Hepatic stellate cell (primary cell): ENCODE data around the gene GRK5.

Source experiments
- DNase-seq: peaks from one replicate; pipeline ENCODE4 v3.0.0; 2011; ENCODE audit warnings: low spot score

GRK5 gene

DNA sequence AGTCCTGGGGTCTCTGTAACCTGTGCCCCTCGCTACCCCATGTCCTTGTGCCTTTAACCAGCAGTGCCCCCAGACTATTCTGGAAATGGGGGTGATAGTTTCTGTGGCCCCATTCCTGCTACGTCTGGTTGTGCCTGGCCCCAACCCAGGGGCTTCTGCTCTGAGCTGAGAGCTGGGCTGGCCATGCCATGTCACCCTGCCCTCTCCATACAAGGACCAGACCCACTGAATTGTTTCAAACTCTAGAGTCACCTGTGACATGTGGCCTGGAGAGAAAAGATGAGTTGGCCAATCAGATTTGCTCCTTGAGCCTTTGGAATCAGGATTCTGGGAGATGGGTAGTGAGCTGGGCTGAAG lies 108.6 kb downstream of the GRK5 start:
- no peak for DNase-seq

- DNase-seq = peak; percentile 91
Measured at GRCh38 chr10:119316729-119317097, 109.3 kb downstream of the GRK5 start.

GRCh38 chr10:119318411-119319160 lies 111.2 kb downstream of the GRK5 start:
- no peak for DNase-seq

- no peak for DNase-seq
Measured at GRCh38 chr10:119319161-119319919, 112.0 kb downstream of the GRK5 start.

DNA sequence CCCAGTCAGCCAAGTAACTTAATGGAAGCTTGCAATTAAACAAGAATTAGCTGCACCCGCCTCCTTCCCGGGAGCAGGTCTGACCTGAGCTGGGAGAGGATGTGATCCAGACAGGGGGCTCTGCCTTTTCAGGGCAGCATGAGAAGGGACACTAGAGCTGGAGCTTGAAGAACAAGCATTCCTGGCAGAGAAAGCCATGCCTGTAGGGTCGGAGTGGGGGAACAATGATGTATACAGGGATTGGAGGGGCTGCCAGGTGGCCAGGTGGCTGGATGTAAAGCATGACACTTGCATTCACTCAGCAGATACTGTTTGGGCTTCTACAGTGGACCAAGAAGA lies 112.5 kb downstream of the GRK5 start:
- DNase-seq = no peak

GRCh38 chr10:119320981-119321380 lies 113.6 kb downstream of the GRK5 start:
- no peak for DNase-seq

DNA sequence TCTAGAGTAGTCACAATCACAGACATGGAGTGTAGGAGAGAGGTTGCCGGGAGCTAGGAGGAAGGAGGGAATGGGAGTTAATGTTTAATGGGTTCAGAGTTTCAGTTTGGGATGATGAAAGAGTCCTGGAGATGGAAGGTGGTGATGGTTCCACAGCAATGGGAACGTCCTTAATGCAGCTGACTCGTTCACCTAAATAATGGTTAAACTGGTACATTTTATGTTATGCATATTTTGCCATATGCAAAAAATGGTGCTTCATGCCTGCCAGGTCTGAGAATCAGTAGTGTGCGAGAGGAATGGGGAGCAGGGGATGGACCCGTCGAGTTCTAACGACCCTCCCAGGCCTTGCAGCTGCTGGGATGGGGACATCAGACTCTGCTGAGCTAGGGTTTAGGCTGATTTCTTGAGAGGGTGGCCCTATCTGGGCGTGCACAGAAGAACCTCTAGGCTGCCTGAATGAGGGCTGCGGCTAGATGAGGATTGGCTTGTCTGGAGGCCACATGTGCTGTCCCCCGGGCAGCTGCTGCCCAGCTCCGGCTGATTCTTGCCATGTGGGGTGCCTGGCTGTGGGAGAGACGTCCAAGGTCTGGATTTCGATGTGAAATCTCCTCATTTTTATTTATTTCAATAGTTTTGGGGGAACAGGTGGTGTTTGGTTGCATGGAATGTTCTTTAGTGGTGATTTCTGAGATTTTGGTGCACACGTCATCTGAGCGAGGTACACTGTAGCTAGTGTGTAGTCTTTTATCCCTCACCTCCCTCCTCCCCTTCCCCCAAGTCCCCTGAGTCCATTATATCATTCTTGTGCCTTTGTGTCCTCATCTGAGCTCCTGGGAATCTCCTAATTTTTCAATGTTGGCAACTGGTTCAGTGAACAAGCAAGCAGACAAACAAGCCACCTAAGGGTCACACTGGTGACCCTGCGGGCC lies 116.0 kb downstream of the GRK5 start:
- no peak for DNase-seq

- DNase-seq = no peak
Measured at GRCh38 chr10:119325131-119325530, 117.8 kb downstream of the GRK5 start.

DNA sequence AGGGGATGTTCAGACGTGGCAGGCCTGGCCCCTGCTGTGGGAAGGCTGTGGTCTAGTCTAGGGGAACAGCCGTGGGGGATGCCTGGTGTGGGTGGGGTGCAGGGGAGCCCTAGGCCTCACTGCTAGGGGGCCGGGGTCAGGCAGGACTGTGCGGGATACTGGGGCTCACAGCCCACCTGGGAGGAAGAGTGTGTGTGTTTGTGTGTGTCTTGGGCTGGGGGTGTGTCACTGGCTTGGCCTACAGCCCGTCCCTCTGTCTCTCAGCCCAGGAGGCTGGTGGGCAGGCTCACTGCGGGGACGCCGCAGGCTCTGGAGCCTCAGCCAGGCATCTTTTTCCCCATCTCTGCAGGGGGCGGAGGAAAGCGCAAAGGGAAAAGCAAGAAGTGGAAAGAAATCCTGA lies 118.8 kb downstream of the GRK5 start:
- no peak for DNase-seq

- no peak for DNase-seq
Measured at GRCh38 chr10:119327096-119327745, 119.8 kb downstream of the GRK5 start.

DNA sequence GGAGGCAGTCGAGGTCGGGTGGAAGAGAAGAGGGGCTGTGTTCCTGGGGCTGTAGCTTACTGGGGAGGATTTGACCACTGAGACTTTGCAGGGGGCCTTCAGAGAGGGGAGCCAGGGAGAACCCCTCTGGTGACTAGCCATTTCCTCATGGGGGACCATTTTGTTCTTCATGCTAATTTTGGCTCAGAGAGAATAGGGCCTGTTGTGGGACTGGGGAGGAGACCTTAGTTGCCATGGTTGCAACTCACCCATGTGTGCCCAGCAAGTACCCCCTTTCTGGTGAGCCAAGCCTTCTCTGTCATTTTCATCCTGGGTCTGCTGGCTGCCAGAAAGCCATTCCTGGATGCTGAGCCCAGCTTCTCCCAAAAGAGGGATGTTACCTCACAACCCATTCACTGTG lies 120.9 kb downstream of the GRK5 start:
- DNase-seq = no peak

DNA sequence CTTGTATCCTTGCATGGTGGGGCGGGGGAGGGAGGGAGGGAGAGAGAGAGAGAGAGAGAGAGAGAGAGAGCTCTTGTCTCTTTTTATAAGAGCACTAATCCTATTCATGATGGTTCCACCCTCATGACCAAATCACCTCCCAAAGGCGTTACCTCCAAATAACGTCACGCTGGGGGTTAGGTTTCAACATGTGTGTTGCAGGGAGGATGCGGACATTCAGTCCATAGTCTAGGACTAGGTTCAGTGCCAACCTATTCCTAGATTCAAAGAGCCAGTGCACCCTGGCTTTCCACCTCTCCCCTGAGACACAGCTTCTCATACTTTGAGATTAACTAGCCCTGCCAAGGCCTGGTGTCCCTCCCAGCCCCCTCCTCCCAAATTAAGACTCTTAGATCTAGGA lies 123.0 kb downstream of the GRK5 start:
- no peak for DNase-seq

DNA sequence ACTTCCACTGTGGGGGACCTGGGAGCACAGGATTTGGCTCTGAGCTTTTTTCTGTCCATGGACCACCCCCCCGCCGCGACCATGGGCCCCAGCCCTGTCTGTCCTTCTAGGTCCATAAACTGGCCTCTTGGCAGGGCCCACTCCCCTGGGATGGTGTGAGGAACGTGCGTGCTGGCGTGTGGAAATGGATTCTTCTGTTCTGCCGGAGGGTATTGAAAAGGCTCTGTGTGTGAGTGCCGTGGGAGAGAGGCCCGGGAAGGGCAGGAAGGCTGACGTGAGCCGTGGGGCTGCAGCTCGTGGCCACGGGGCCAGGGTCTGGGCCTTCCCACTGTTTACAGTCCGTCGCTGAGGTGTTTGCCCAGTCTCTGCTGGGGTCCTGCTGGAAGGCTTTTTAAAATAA lies 123.7 kb downstream of the GRK5 start:
- no peak for DNase-seq

- DNase-seq = no peak
Measured at GRCh38 chr10:119333146-119333792, 125.9 kb downstream of the GRK5 start.

- peak; percentile 51 for DNase-seq
Measured at GRCh38 chr10:119335671-119336353, 128.4 kb downstream of the GRK5 start.

GRCh38 chr10:119336599-119336998 lies 129.2 kb downstream of the GRK5 start:
- DNase-seq = no peak

GRCh38 chr10:119337223-119337622 lies 129.9 kb downstream of the GRK5 start:
- DNase-seq = no peak

DNA sequence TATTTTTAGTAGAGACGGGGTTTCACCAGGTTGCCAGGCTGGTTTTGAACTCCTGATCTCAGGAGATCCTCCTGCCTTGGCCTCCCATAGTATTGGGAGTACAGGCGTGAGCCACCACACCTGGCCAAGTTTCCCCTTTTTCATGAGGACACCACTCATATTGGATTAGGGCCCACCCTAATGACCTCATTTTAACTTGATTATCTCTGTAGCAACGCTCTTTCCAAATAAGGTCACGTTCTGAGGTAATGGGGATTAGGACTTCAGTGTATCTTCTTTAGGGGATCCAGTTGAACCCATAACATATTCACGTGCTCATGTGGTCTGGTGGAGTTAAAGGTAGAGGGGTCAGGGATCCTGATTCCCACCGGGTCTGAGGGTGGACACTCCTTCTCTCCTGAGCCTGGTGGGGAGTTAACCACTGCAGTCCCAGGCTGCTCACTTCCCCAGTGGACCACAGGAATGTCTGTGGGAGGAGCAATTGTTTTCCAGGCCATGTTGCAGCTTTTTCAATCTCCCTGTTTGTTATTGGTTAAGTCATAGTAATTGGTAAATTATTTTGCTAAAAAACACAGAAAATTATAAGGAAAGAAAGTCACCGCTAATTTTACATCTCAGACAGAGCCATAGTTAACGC lies 130.5 kb downstream of the GRK5 start:
- peak; percentile 91 for DNase-seq

GRCh38 chr10:119339109-119339508 lies 131.7 kb downstream of the GRK5 start:
- no peak for DNase-seq

GRCh38 chr10:119340893-119341458 lies 133.6 kb downstream of the GRK5 start:
- DNase-seq = no peak
